Stimulated activated naive CD8-positive, alpha-beta T cell treated with anti-CD3 and anti-CD28 coated beads, Interleukin-15, Interleukin-2, amounts not matched to agents 100 ng/mL and 50 ng/mL, for 24 hours (primary cell): ENCODE measurements around the gene TPP2.

Experiments used
- H3K27ac Mint-ChIP-seq: one replicate; pipeline ENCODE4 v1.8.0; 2021; ENCODE audit warnings: mild to moderate bottlenecking, mixed read lengths
- H3K27me3 Mint-ChIP-seq: one replicate; pipeline ENCODE4 v1.8.0; 2021; ENCODE audit warnings: mixed read lengths
- H3K36me3 Mint-ChIP-seq: one replicate; pipeline ENCODE4 v1.8.0; 2021; ENCODE audit warnings: low read depth, mixed read lengths
- H3K4me1 Mint-ChIP-seq: one replicate; pipeline ENCODE4 v1.8.0; 2021; ENCODE audit warnings: low read depth, mixed read lengths
- H3K4me3 Mint-ChIP-seq: one replicate; pipeline ENCODE4 v1.8.0; 2021; ENCODE audit warnings: mild to moderate bottlenecking, mixed read lengths
- H3K9me3 Mint-ChIP-seq: one replicate; pipeline ENCODE4 v1.8.0; 2021; ENCODE audit warnings: mixed read lengths

Gene TPP2

DNA sequence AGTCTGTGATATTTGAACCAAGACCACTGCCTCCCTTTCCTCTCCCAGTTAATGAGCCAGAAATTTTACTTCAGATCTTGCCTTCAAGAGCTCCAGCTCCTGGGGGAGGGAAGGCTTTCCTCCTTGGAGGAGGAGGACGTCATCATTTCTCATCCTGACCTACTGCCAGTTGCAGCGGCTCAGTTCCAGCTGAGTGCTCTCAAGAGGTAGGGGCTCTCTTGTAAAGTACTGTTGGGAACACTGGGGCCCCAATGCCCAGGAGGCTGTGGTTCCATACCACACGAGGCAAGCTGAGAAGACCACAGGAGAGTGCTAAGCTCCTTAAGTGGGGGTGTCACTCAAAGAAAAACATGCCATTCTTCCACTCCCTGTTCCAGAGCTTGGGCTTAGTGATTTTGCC, 61.9 kb downstream of the TPP2 start:
- Mint-ChIP-seq H3K27ac (no peak overlapping the region), H3K36me3 (peaks cover 50% of the 10 kb centered on the region), H3K27me3 (no peaks in the 10 kb centered on the region), H3K9me3 (no peaks in the 10 kb centered on the region), H3K4me3 (no peak overlapping the region), H3K4me1 (no peaks in the 10 kb centered on the region)

- Mint-ChIP-seq H3K36me3 (peaks cover 56% of the 10 kb centered on the region), H3K9me3 (no peaks in the 10 kb centered on the region), H3K27ac (peak overlapping the region; percentile 15), H3K4me1 (no peaks in the 10 kb centered on the region), H3K27me3 (no peaks in the 10 kb centered on the region), H3K4me3 (no peak overlapping the region)
Observed at GRCh38 chr13:102659168-102659713, 62.5 kb downstream of the TPP2 start.

DNA sequence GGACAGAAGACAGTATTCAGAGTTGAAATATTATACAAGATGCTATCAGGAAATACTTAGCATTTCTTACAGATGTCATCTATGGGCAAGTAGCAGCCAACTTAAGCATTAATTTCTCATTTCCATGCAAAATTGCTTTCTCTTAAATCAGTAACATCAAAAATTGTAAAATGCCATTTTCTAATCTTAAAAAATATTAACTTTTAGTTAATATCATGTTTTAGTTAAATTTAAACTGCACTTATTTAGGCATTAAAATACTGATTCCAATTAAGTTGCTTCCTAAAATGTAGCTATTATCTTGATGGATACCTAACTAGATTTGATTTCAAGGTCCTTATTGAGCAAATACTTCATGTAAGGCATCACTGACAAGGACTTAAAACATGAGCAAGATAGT, 70.2 kb downstream of the TPP2 start:
- peaks cover 87% of the 10 kb centered on the region for H3K36me3 Mint-ChIP-seq
- H3K27ac Mint-ChIP-seq: no peak overlapping the region
- H3K27me3 Mint-ChIP-seq: no peaks in the 10 kb centered on the region
- H3K4me1 Mint-ChIP-seq: no peaks in the 10 kb centered on the region
- no peak overlapping the region for H3K4me3 Mint-ChIP-seq
- H3K9me3 Mint-ChIP-seq: peaks cover 11% of the 10 kb centered on the region

DNA sequence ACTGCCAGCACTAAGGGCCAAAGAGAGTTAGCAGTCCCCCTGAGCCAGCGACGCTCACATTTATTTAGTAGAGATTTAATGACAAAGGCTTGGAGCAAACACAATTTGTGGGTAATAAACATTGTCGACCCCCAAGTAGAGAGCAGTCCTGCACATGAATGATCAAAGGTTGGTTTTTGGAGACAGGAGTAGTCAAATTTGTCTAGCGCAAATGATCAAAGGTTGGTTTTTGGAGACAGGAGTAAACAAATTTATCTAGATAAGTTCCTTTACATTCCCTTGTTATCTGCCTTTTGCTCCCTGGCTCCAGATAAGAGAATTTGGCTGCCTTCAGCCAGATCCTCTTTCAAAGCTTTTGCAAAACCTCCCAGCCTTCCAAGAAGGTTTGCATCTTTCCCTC, 71.1 kb downstream of the TPP2 start:
- peaks cover 11% of the 10 kb centered on the region for H3K9me3 Mint-ChIP-seq
- H3K4me3 Mint-ChIP-seq: no peak overlapping the region
- H3K36me3 Mint-ChIP-seq: peaks cover 85% of the 10 kb centered on the region
- H3K4me1 Mint-ChIP-seq: no peaks in the 10 kb centered on the region
- no peaks in the 10 kb centered on the region for H3K27me3 Mint-ChIP-seq
- no peak overlapping the region for H3K27ac Mint-ChIP-seq

GRCh38 chr13:102670130-102670529, 73.3 kb downstream of the TPP2 start:
- Mint-ChIP-seq H3K9me3 (peaks cover 11% of the 10 kb centered on the region), H3K4me3 (no peak overlapping the region), H3K36me3 (peaks cover 78% of the 10 kb centered on the region), H3K27ac (no peak overlapping the region), H3K27me3 (no peaks in the 10 kb centered on the region), H3K4me1 (no peaks in the 10 kb centered on the region)

DNA sequence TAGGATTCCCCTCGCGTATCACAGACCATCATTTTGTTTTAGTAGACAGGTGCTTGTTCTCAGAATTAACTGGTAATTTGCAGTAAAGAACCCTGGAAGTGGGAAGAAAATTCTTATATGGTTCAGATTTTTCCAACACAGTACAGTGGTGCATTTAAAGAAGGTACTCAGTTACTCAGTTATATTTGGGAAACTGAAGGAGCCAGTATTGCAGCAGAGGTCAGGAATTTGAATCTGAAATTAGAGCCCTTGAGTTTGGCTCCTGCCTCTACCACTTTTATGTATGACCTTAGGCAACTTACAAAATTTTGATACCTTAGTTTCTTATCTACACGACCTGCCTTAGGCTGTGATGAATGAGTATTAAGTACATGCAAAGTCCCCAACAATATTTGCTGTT, 78.3 kb downstream of the TPP2 start:
- H3K9me3 Mint-ChIP-seq: no peaks in the 10 kb centered on the region
- H3K36me3 Mint-ChIP-seq: peaks cover 64% of the 10 kb centered on the region
- H3K4me3 Mint-ChIP-seq: no peak overlapping the region
- peaks cover 3% of the 10 kb centered on the region for H3K4me1 Mint-ChIP-seq
- H3K27me3 Mint-ChIP-seq: no peaks in the 10 kb centered on the region
- no peak overlapping the region for H3K27ac Mint-ChIP-seq

- no peaks in the 10 kb centered on the region for H3K27me3 Mint-ChIP-seq
- peaks cover 18% of the 10 kb centered on the region for H3K4me1 Mint-ChIP-seq
- no peak overlapping the region for H3K27ac Mint-ChIP-seq
- peaks cover 51% of the 10 kb centered on the region for H3K36me3 Mint-ChIP-seq
- H3K4me3 Mint-ChIP-seq: no peak overlapping the region
- H3K9me3 Mint-ChIP-seq: peaks cover 4% of the 10 kb centered on the region
Observed at GRCh38 chr13:102677122-102677521, 80.3 kb downstream of the TPP2 start.

GRCh38 chr13:102678339-102679107, 81.7 kb downstream of the TPP2 start:
- Mint-ChIP-seq H3K4me3 (no peak overlapping the region), H3K36me3 (peaks cover 47% of the 10 kb centered on the region), H3K4me1 (peaks cover 22% of the 10 kb centered on the region), H3K27ac (no peak overlapping the region), H3K9me3 (peaks cover 4% of the 10 kb centered on the region), H3K27me3 (no peaks in the 10 kb centered on the region)

DNA sequence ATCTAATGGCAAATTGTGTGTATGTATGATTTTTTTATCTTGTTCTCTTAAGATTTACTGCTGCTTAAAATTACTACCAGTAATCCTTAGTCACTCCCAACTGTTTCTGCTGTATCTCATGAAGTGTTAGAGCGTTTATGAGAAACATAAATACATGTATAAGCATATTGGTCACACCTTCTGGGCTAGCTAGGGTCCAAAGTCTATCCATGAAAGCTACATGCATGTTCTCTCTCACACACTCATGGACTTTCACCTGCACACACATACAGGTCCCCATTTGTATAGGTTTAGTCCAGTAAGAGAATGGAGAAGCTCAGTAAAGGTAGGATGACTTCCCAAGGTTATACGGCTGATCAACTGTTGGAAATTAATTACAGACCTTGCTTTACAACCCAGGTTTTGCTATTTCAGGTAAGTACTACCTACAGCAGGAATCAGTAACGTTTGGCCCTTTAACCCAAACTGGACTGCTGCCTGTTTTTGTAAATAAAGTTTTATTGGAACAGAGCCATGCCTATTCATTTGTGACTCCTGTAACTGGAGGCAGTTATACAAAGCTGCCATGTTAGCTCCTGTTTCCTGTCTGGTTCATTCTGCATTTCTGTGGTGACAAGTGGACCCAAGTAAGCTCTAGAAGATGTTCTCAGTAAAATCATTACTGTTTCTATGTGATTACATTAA, 82.8 kb downstream of the TPP2 start:
- no peak overlapping the region for H3K4me3 Mint-ChIP-seq
- peaks cover 22% of the 10 kb centered on the region for H3K4me1 Mint-ChIP-seq
- H3K36me3 Mint-ChIP-seq: peaks cover 40% of the 10 kb centered on the region
- H3K27ac Mint-ChIP-seq: no peak overlapping the region
- peaks cover 4% of the 10 kb centered on the region for H3K9me3 Mint-ChIP-seq
- no peaks in the 10 kb centered on the region for H3K27me3 Mint-ChIP-seq

DNA sequence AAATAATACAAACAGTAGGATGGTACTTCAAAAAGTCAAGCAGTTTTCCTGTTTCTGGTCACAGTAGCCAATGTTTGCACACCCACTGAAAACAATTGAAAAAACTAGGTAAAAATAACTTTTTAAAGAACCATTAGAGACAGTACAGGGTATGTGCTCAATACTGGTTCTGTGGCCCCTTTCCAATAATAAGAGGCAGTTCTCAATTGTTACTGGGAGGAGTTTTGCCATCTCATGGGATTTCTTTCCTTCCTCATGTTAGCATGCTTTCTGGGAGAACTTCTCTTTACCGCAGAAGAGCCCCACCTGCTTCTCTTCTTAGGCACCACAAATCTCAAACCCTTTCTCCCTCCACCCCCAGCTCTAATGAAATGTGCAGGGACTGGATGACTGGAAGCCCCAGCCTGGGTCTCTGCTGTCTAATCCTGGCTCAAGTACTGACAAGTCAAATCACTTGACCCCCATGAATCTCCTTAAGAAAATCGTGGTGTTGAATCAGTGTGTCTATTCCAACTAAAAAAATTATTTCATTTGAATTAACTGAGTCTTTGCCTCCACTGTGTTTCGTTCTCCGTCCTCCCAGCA, 83.4 kb downstream of the TPP2 start:
- peaks cover 22% of the 10 kb centered on the region for H3K4me1 Mint-ChIP-seq
- no peak overlapping the region for H3K27ac Mint-ChIP-seq
- peaks cover 35% of the 10 kb centered on the region for H3K36me3 Mint-ChIP-seq
- H3K4me3 Mint-ChIP-seq: no peak overlapping the region
- peaks cover 4% of the 10 kb centered on the region for H3K9me3 Mint-ChIP-seq
- no peaks in the 10 kb centered on the region for H3K27me3 Mint-ChIP-seq

GRCh38 chr13:102680842-102681740, 84.3 kb downstream of the TPP2 start:
- Mint-ChIP-seq H3K9me3 (peaks cover 4% of the 10 kb centered on the region), H3K4me3 (no peak overlapping the region), H3K27ac (peak overlapping the region; percentile 49), H3K36me3 (peaks cover 31% of the 10 kb centered on the region), H3K4me1 (peaks cover 26% of the 10 kb centered on the region), H3K27me3 (no peaks in the 10 kb centered on the region)

GRCh38 chr13:102682211-102682610, 85.4 kb downstream of the TPP2 start:
- H3K9me3 Mint-ChIP-seq: peaks cover 4% of the 10 kb centered on the region
- H3K27ac Mint-ChIP-seq: no peak overlapping the region
- H3K36me3 Mint-ChIP-seq: peaks cover 22% of the 10 kb centered on the region
- H3K4me3 Mint-ChIP-seq: no peak overlapping the region
- no peaks in the 10 kb centered on the region for H3K27me3 Mint-ChIP-seq
- peaks cover 37% of the 10 kb centered on the region for H3K4me1 Mint-ChIP-seq

- no peaks in the 10 kb centered on the region for H3K27me3 Mint-ChIP-seq
- peaks cover 37% of the 10 kb centered on the region for H3K4me1 Mint-ChIP-seq
- H3K4me3 Mint-ChIP-seq: no peak overlapping the region
- H3K9me3 Mint-ChIP-seq: peaks cover 4% of the 10 kb centered on the region
- peaks cover 17% of the 10 kb centered on the region for H3K36me3 Mint-ChIP-seq
- no peak overlapping the region for H3K27ac Mint-ChIP-seq
Observed at GRCh38 chr13:102682727-102683126, 85.9 kb downstream of the TPP2 start.

DNA sequence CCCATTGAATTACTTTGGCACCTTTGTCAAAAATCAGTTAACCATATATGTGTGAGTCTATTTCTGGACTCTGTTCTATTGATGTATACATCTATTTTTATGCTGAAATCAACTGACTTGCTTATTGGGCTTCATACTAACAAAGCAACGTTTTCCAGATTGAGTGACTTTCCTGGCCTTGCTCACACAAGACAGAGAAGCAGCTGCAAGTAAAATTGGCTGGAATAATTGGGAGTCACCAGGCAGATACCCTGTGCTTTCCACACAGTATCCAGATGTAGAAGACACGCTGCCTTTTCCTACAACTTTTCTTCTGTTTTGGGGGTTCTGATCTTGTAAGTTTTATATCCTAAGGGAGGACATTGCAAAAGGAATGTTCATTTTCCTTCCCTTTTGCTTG, 86.9 kb downstream of the TPP2 start:
- peaks cover 13% of the 10 kb centered on the region for H3K36me3 Mint-ChIP-seq
- no peak overlapping the region for H3K4me3 Mint-ChIP-seq
- H3K27me3 Mint-ChIP-seq: no peaks in the 10 kb centered on the region
- peaks cover 4% of the 10 kb centered on the region for H3K9me3 Mint-ChIP-seq
- H3K27ac Mint-ChIP-seq: no peak overlapping the region
- peaks cover 41% of the 10 kb centered on the region for H3K4me1 Mint-ChIP-seq
